Rectal smooth muscle tissue (tissue), 1 donor: Measurements from ENCODE around the gene HPS4.

Source experiments
- H3K27ac ChIP-seq: one replicate; pipeline ENCODE4 v1.7.0; 2013; ENCODE audit warnings: low read depth, low read length, inconsistent platforms
- H3K27me3 ChIP-seq: one replicate; pipeline ENCODE4 v1.7.0; 2013; ENCODE audit warnings: low read length; ENCODE audit not compliant: control insufficient read depth, insufficient read depth
- H3K36me3 ChIP-seq: one replicate; pipeline ENCODE4 v1.7.0; 2013; ENCODE audit warnings: low read length; ENCODE audit not compliant: control insufficient read depth, insufficient read depth
- H3K4me1 ChIP-seq: one replicate; pipeline ENCODE4 v1.7.0; 2013; ENCODE audit warnings: low read length; ENCODE audit not compliant: control insufficient read depth, insufficient read depth
- H3K4me3 ChIP-seq: one replicate; pipeline ENCODE4 v1.7.0; 2013; ENCODE audit warnings: low read length
- H3K9ac ChIP-seq: one replicate; pipeline ENCODE4 v1.7.0; 2013; ENCODE audit warnings: low read length

HPS4 gene

DNA sequence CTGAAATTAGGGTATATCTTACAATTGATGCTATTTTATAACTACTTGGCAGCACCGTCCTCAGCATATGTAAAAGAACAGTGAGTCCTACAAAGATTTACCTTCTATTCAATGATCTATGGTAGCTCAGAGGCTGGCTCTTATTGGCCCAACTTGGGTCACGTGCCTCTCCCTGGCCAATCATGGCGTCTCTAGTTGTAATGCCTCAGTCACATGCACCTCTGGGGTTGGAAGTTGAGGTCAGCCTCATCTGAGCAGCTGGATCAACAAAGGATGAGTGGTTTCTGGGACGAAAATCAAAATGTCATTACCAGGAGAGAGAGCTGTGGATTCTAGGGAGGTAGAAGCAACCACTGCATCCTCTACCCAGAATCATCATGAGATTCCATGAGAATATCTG lies 77.5 kb downstream of the HPS4 start:
- H3K9ac ChIP-seq, result no peak overlapping the region
- H3K4me3 ChIP-seq, result no peak overlapping the region
- no peak overlapping the region for H3K27ac ChIP-seq
- H3K4me1 ChIP-seq, result no peaks in the 10 kb centered on the region
- no peaks in the 10 kb centered on the region for H3K36me3 ChIP-seq
- no peaks in the 10 kb centered on the region for H3K27me3 ChIP-seq

DNA sequence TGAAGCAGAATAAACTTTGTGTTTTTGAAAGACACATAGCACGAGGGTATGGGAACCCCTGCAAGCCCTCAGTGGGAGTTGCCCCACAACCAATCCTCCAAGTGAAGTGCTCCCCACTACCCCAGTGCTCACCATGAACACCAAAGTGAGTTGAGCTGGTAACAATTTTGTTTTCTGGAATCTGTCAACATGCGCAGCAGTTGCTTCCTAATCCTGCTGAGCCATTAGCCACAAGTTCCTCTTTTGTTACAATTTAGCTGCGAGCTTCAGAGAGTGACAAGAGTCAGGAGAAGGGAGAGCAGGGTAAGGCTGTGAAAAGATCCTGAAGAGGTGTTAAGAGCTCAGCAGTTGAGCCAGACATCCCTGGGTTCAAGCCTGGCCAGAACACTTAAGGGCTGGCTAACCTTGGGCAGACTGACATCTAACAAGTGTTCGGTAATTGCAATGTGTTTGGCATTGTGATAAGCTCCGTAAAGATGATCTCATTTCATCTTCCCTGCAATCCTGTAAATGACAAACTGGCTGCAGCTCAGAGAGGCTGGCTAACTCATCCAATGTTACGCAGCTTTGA lies 78.6 kb downstream of the HPS4 start:
- Histone ChIP-seq H3K9ac (no peak overlapping the region), H3K27ac (no peak overlapping the region), H3K4me1 (no peaks in the 10 kb centered on the region), H3K27me3 (no peaks in the 10 kb centered on the region), H3K36me3 (no peaks in the 10 kb centered on the region), H3K4me3 (no peak overlapping the region)

DNA sequence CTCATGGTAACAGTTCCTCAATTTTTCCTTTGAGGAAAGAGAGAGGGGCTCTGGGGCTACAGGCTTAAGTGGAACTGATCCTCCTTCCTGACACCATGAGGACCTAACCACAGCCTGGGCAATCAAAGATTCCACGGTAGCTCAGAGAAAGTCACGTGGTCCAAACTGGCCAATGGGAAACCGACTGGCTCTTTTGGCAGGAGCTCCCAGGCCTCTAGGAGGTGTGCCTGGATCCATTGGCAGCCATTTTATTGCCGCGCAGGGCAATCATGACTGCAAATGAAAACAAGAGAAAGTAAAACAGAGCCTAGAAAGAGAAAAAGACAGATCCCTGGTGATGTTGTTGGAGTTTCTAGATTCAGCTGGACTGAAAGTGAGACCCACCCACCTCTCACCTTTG lies 81.9 kb downstream of the HPS4 start:
- Histone ChIP-seq H3K27me3 (no peaks in the 10 kb centered on the region), H3K9ac (no peak overlapping the region), H3K4me3 (no peak overlapping the region), H3K27ac (no peak overlapping the region), H3K36me3 (no peaks in the 10 kb centered on the region), H3K4me1 (no peaks in the 10 kb centered on the region)
